PC-3 (cell line): ENCODE measurements around the gene SEPTIN12. TPM values are rescaled to one million over a fixed set of nuclear protein-coding genes. Genes with fewer than 3 reads are reported as not detected.

Source experiments
- ATAC-seq: fragments of 200-7000 bp; cut with Tn5 transposase; 2 replicates; pipeline ENCODE4 v1.9.1; 2020; ENCODE audit warnings: mild to moderate bottlenecking, moderate library complexity
- BruUV-seq: library from RNA; stranded (reverse); fragments of 400-500 nt; replicated peaks from 2 replicates; lab custom pipeline; 2021; lab: Mats Ljungman, UMichigan
- CTCF ChIA-PET: fragments of 300-600 bp; sonication (Branson Sonifier 250); formaldehyde crosslinking; loops from one replicate; lab custom pipeline; 2022; ENCODE audit warnings: antibody characterized with exemption; lab: Charles Lee
- POLR2A ChIA-PET: fragments of 300-600 bp; sonication (Branson Sonifier 250); formaldehyde crosslinking; loops from one replicate; lab custom pipeline; 2022; ENCODE audit warnings: antibody characterized with exemption; ENCODE audit not compliant: unreplicated experiment; lab: Charles Lee
- DNase-seq: peaks from one replicate; pipeline ENCODE4 v3.0.0-alpha.2; 2015
- H2AFZ ChIP-seq: fragments of 300-600 bp; sonication (generic); 2 replicates; pipeline ENCODE4 v1.6.0; 2016; ENCODE audit warnings: antibody characterized with exemption, low read length
- H3F3A ChIP-seq: fragments of 300-600 bp; sonication (generic); one replicate; pipeline ENCODE4 v1.6.0; 2017; ENCODE audit warnings: antibody characterized with exemption, low read length, control low read depth, mild to moderate bottlenecking; ENCODE audit not compliant: unreplicated experiment
- H3K27ac ChIP-seq: fragments of 300-600 bp; sonication (generic); 2 replicates; pipeline ENCODE4 v1.5.1; 2016; ENCODE audit warnings: mild to moderate bottlenecking, low read length
- H3K27me3 ChIP-seq: fragments of 300-600 bp; sonication (generic); 2 replicates; pipeline ENCODE4 v1.6.1; 2016; ENCODE audit warnings: low read length, mixed read lengths
- H3K36me3 ChIP-seq: fragments of 300-600 bp; sonication (generic); 2 replicates; pipeline ENCODE4 v1.6.1; 2016; ENCODE audit warnings: low read depth, mixed run types, low read length, mixed read lengths
- H3K4me1 ChIP-seq: fragments of 300-600 bp; sonication (generic); 2 replicates; pipeline ENCODE4 v1.5.1; 2016; ENCODE audit warnings: low read length; ENCODE audit not compliant: insufficient read depth
- H3K4me2 ChIP-seq: fragments of 300-600 bp; sonication (generic); 2 replicates; pipeline ENCODE4 v1.6.0; 2016; ENCODE audit warnings: low read length
- H3K4me3 ChIP-seq: fragments of 300-600 bp; sonication (generic); 2 replicates; pipeline ENCODE4 v1.5.1; 2016; ENCODE audit warnings: mild to moderate bottlenecking, low read length, mixed read lengths
- H3K79me2 ChIP-seq: fragments of 300-600 bp; sonication (generic); 2 replicates; pipeline ENCODE4 v1.6.1; 2017; ENCODE audit warnings: low read length, mixed read lengths
- H3K9ac ChIP-seq: fragments of 300-600 bp; sonication (generic); 2 replicates; pipeline ENCODE4 v1.6.0; 2016; ENCODE audit warnings: mild to moderate bottlenecking, low read length
- H3K9me2 ChIP-seq: fragments of 300-600 bp; sonication (generic); replicated peaks from 2 replicates; pipeline ENCODE4 v1.6.1; 2016; ENCODE audit warnings: mixed run types, low read length, mixed read lengths
- H3K9me3 ChIP-seq: fragments of 300-600 bp; sonication (generic); 2 replicates; pipeline ENCODE4 v1.6.1; 2016; ENCODE audit warnings: low read length, mixed read lengths
- H4K20me1 ChIP-seq: fragments of 300-600 bp; sonication (generic); 2 replicates; pipeline ENCODE4 v1.6.1; 2016; ENCODE audit warnings: low read length, mixed read lengths
- EZH2 ChIP-seq: fragments of 300-600 bp; sonication (generic); IDR thresholded peaks from one replicate; pipeline ENCODE4 v1.6.1; 2017; ENCODE audit warnings: antibody characterized with exemption, mild to moderate bottlenecking, low read length; ENCODE audit not compliant: unreplicated experiment
- EZH2phosphoT487 ChIP-seq: fragments of 300-600 bp; sonication (generic); IDR thresholded peaks from 2 replicates; pipeline ENCODE4 v1.6.1; 2018; ENCODE audit warnings: mild to moderate bottlenecking, antibody characterized with exemption, low read length, borderline replicate concordance
- intact Hi-C: fragments of 100-400 bp; cut with micrococcal nuclease; formaldehyde crosslinking; loops from 2 replicates; pipeline ENCODE4 v1.9.0; 2023
- total RNA-seq: library from RNA; depleted of rRNA; stranded (reverse); fragments of >200 nt; gene quantifications from 2 replicates; pipeline ENCODE4 v1.2.3, GENCODE V29; 2014
- TF ChIP-seq, protein P1 (sequence below): fragments of 300-600 bp; sonication (generic); conservative IDR thresholded peaks from 2 replicates; pipeline ENCODE4 v1.5.1; 2017; ENCODE audit warnings: antibody characterized with exemption, low read depth, mild to moderate bottlenecking, low read length

SEPTIN12 gene
- total RNA-seq, 1 experiment from 2014 or later = not detected

DNA sequence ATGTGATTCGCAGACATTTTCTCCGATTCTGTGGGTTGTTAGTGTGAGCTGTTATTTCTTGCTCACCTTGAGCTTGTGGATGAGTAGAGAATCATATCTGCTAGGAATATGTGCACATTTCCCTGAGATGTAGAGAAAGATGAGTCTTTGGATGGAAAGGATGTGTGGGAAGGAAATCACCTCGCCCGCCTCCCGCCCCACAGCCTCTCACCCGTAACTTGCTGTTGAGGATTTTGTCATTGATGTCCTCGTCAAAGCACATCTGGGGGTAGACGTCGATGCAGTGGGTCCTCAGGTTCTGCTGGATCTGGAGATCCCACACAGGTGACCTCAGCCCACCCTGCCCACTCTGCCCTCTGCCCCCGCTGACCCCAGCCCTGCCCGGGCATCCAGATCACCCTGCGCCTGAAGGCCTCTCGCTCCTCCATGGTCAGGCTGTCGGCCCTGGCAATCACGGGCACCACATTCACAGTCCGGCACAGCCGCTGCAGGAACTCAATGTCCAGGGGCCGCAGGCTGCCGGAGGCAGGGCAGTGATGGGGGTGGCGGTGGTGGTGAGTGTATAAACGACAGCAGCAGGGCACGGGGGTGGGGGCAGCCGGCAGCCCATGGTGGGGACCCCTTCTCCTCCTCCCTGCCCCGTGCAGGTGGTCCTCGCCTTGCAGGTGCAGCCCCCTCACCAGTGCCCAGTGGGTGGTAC lies 4.7 kb downstream of the SEPTIN12 start:
- Histone ChIP-seq H4K20me1 (no peaks in the 10 kb centered on the region), H3K9me2 (no peaks in the 10 kb centered on the region), H3F3A (no peaks in the 10 kb centered on the region), H3K27ac (no peak overlapping the region), H3K4me1 (peaks cover 5% of the 10 kb centered on the region; the same call in 1 of the 2 replicates), H3K4me2 (no peak overlapping the region), H2AFZ (no peak overlapping the region), H3K4me3 (no peak overlapping the region), H3K79me2 (no peaks in the 10 kb centered on the region), H3K9ac (no peak overlapping the region), H3K36me3 (no peaks in the 10 kb centered on the region), H3K27me3 (no peaks in the 10 kb centered on the region), H3K9me3 (no peaks in the 10 kb centered on the region)
- ChIA-PET POLR2A (no interaction called here), CTCF (no interaction called here)
- BruUV-seq = no TSS peak
- TF ChIP-seq EZH2phosphoT487 = no peak
- TF ChIP-seq, protein P1, sequence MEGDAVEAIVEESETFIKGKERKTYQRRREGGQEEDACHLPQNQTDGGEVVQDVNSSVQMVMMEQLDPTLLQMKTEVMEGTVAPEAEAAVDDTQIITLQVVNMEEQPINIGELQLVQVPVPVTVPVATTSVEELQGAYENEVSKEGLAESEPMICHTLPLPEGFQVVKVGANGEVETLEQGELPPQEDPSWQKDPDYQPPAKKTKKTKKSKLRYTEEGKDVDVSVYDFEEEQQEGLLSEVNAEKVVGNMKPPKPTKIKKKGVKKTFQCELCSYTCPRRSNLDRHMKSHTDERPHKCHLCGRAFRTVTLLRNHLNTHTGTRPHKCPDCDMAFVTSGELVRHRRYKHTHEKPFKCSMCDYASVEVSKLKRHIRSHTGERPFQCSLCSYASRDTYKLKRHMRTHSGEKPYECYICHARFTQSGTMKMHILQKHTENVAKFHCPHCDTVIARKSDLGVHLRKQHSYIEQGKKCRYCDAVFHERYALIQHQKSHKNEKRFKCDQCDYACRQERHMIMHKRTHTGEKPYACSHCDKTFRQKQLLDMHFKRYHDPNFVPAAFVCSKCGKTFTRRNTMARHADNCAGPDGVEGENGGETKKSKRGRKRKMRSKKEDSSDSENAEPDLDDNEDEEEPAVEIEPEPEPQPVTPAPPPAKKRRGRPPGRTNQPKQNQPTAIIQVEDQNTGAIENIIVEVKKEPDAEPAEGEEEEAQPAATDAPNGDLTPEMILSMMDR = no peak
- ATAC-seq (no peak), DNase-seq (no peak)
- intact Hi-C loops = no loop called here

DNA sequence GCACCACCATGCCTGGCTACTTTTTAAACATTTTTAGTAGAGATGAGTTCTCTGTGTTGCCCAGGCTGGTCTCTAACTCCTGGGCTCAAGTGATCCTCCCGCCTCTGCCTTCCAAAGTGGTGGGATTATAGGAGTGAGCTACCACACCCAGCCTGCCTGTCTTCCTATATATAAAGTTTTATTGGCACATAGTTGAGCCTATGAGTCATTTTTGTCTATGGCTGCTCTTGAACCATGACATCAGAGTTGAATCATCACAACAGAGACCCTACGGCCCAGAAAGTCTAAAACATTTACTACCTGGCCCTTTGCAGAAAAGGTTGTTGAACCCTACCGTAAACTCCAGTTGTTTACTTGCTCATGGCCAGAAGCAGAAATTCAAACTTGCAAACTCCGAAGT lies 7.9 kb downstream of the SEPTIN12 start:
- Histone ChIP-seq H3K4me1 (peaks cover 5% of the 10 kb centered on the region; the same call in 1 of the 2 replicates), H3K79me2 (no peaks in the 10 kb centered on the region), H3K4me2 (no peak overlapping the region), H3K27me3 (no peaks in the 10 kb centered on the region), H4K20me1 (no peaks in the 10 kb centered on the region), H3K9ac (no peak overlapping the region), H3K4me3 (no peak overlapping the region), H3K9me3 (no peaks in the 10 kb centered on the region), H3F3A (no peaks in the 10 kb centered on the region), H3K9me2 (no peaks in the 10 kb centered on the region), H3K27ac (no peak overlapping the region), H2AFZ (no peak overlapping the region), H3K36me3 (no peaks in the 10 kb centered on the region)
- ChIA-PET CTCF (no interaction called here), POLR2A (no interaction called here)
- DNase-seq (peak; percentile 38), ATAC-seq (no peak)
- BruUV-seq = no TSS peak
- TF ChIP-seq EZH2phosphoT487 (no peak), EZH2 (no peak)
- TF ChIP-seq, protein P1 = no peak
- intact Hi-C loops = no loop called here

DNA sequence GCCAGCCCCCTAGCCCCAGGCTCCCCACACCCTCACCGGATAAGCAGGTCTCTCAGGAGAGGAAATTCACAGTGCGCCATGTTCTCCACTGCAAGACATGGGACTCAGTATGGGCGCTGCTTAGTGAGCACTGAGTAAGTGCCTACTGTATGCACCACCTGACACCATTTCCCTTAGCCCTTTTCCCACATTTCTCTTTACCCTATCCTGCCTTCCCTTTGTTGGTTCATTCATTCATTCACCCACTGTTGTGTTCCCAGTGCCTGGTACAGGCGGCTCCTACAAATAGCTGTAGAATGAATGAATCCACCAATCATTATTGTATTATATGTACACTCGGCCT lies 10.1 kb downstream of the SEPTIN12 start:
- no peaks in the 10 kb centered on the region for H3K27me3 ChIP-seq
- H3K27ac ChIP-seq = no peak overlapping the region
- H3K4me3 ChIP-seq = no peak overlapping the region
- no peak overlapping the region for H3K4me2 ChIP-seq
- H3K9me2 ChIP-seq = no peaks in the 10 kb centered on the region
- no TSS peak for BruUV-seq
- no peaks in the 10 kb centered on the region for H3K36me3 ChIP-seq
- H4K20me1 ChIP-seq = no peaks in the 10 kb centered on the region
- H3K9ac ChIP-seq = no peak overlapping the region
- no peak overlapping the region for H2AFZ ChIP-seq
- DNase-seq = no peak
- no peak for ATAC-seq
- peaks cover 5% of the 10 kb centered on the region; the same call in 1 of the 2 replicates for H3K4me1 ChIP-seq
- POLR2A ChIA-PET = no interaction called here
- intact Hi-C loops = no loop called here
- TF ChIP-seq EZH2 = no peak
- no peaks in the 10 kb centered on the region for H3K79me2 ChIP-seq
- no peaks in the 10 kb centered on the region for H3F3A ChIP-seq
- no peaks in the 10 kb centered on the region for H3K9me3 ChIP-seq
- CTCF ChIA-PET = no interaction called here
